PC-9 (cell line): ENCODE data around the gene LMO7.

Source experiments
- CTCF ChIP-seq: fragments of 200-600 bp; sonication (generic); conservative IDR thresholded peaks from 2 replicates; pipeline ENCODE4 v1.6.1; 2017; ENCODE audit warnings: mixed run types, antibody characterized with exemption, mild to moderate bottlenecking, moderate library complexity
- EZH2 ChIP-seq: fragments of 200-600 bp; sonication (generic); IDR thresholded peaks from 2 replicates; pipeline ENCODE4 v1.8.0; 2017; ENCODE audit warnings: antibody characterized with exemption, low read depth

GRCh38 chr13:75850916-75851315 is 214.8 kb downstream of the LMO7 start:
- TF ChIP-seq CTCF: no peak
- TF ChIP-seq EZH2: no peak
